ENCODE data around the gene SOS1. TPM values are rescaled to one million over a fixed set of nuclear protein-coding genes. Genes with fewer than 3 reads are reported as not detected.
A peak's percentile ranks its signal among the peaks of the same experiment; 100 is the strongest.
"Not testable (repeated sequence)": the region's sequence is repeated elsewhere in the genome, so short reads cannot be mapped to it uniquely, and the experiment has no call there.

Gene SOS1
- total and polyA plus RNA-seq, 4 donors: 4.2 to 16.4 (median 7.2) TPM

GRCh38 chr2:39059366-39059952, 61.4 kb downstream of the SOS1 start:
- peaks cover 2 to 7% (median 6%) of the 10 kb centered on the region in 4 donors for H3K36me3 ChIP-seq (ENCODE audit: control insufficient read depth in 4 of 4, insufficient read depth in 3 of 4, low read depth in 1 of 4, low read length in 3 of 4)
- no peak overlapping the region for H3K27ac ChIP-seq (ENCODE audit: low read depth in 1 of 2, low read length in 2 of 2)
- no peak for DNase-seq (ENCODE audit: low spot score)
- no peak for TF ChIP-seq FOXA1 (IDR thresholded peaks at IDR 0.05)
- no peak for TF ChIP-seq REST (IDR thresholded peaks at IDR 0.05)
- TF ChIP-seq RAD21 (IDR thresholded peaks at IDR 0.05): peak; percentile 82 to 83
- no peak for TF ChIP-seq NR2F2 (IDR thresholded peaks at IDR 0.05)
- TF ChIP-seq YY1 (IDR thresholded peaks at IDR 0.05): no peak
- peak; percentile 64 for TF ChIP-seq CTCF (IDR thresholded peaks at IDR 0.05; ENCODE audit: low read depth, low read length, missing input control)
- no peak for TF ChIP-seq ZBTB33 (IDR thresholded peaks at IDR 0.05)
- TF ChIP-seq HNF4G (IDR thresholded peaks at IDR 0.05): no peak
- no peak for TF ChIP-seq ATF3 (IDR thresholded peaks at IDR 0.05)
- H3K27me3 ChIP-seq (ENCODE audit: control insufficient read depth in 4 of 4, insufficient read depth in 4 of 4, low read length in 3 of 4): no peaks in the 10 kb centered on the region
- H3K9me3 ChIP-seq (ENCODE audit: control insufficient read depth in 4 of 4, low read length in 3 of 4): no peaks in the 10 kb centered on the region
- 28% methylated on average over 2 of the region's 2 CpGs for WGBS
- no peak overlapping the region for H3K9ac ChIP-seq (ENCODE audit: low read depth in 1 of 2, low read length in 2 of 2)
- H3K4me3 ChIP-seq (ENCODE audit: low read depth in 1 of 3, low read length in 3 of 3): no peak overlapping the region
- no peaks in the 10 kb centered on the region for H3K4me1 ChIP-seq (ENCODE audit: control insufficient read depth in 4 of 4, insufficient read depth in 4 of 4, low read length in 3 of 4)

GRCh38 chr2:39058101-39058500, 62.8 kb downstream of the SOS1 start:
- no peaks in the 10 kb centered on the region for H3K9me3 ChIP-seq (ENCODE audit: control insufficient read depth in 4 of 4, low read length in 3 of 4)
- H3K36me3 ChIP-seq (ENCODE audit: control insufficient read depth in 4 of 4, insufficient read depth in 3 of 4, low read depth in 1 of 4, low read length in 3 of 4): peaks cover 2 to 13% (median 6%) of the 10 kb centered on the region in 4 donors
- no peak overlapping the region for H3K4me3 ChIP-seq (ENCODE audit: low read depth in 1 of 3, low read length in 3 of 3)
- 96% methylated on average over 3 of the region's 3 CpGs for WGBS
- H3K4me1 ChIP-seq (ENCODE audit: control insufficient read depth in 4 of 4, insufficient read depth in 4 of 4, low read length in 3 of 4): no peaks in the 10 kb centered on the region
- no peak for TF ChIP-seq ATF3 (IDR thresholded peaks at IDR 0.05)
- no peak for TF ChIP-seq NR2F2 (IDR thresholded peaks at IDR 0.05)
- TF ChIP-seq TAF1 (conservative IDR thresholded peaks at IDR 0.05): no peak
- TF ChIP-seq SP1 (IDR thresholded peaks at IDR 0.05): no peak
- H3K9ac ChIP-seq (ENCODE audit: low read depth in 1 of 2, low read length in 2 of 2): no peak overlapping the region
- H3K27ac ChIP-seq (ENCODE audit: low read depth in 1 of 2, low read length in 2 of 2): no peak overlapping the region
- H3K27me3 ChIP-seq (ENCODE audit: control insufficient read depth in 4 of 4, insufficient read depth in 4 of 4, low read length in 3 of 4): no peaks in the 10 kb centered on the region
- DNase-seq (ENCODE audit: low spot score): no peak

GRCh38 chr2:39052665-39053064, 68.2 kb downstream of the SOS1 start:
- not testable (repeated sequence) for H3K9me3 ChIP-seq (ENCODE audit: control insufficient read depth in 4 of 4, low read length in 3 of 4); DNase-seq (ENCODE audit: low spot score)

More at GRCh38 chr2:39052665-39053064, 68.2 kb downstream of the SOS1 start:
- H3K4me3 ChIP-seq (ENCODE audit: low read depth in 1 of 3, low read length in 3 of 3); H3K27ac ChIP-seq (ENCODE audit: low read depth in 1 of 2, low read length in 2 of 2); H3K27me3 ChIP-seq (ENCODE audit: control insufficient read depth in 4 of 4, insufficient read depth in 4 of 4, low read length in 3 of 4); H3K9ac ChIP-seq (ENCODE audit: low read depth in 1 of 2, low read length in 2 of 2); H3K4me1 ChIP-seq (ENCODE audit: control insufficient read depth in 4 of 4, insufficient read depth in 4 of 4, low read length in 3 of 4): not testable (repeated sequence)
- WGBS: 97% methylated on average over 6 of the region's 6 CpGs
- peaks cover 0 to 12% (median 7%) of the 10 kb centered on the region in 4 donors for H3K36me3 ChIP-seq (ENCODE audit: control insufficient read depth in 4 of 4, insufficient read depth in 3 of 4, low read depth in 1 of 4, low read length in 3 of 4)
